ENCODE measurements around the gene PTGR3.

PTGR3 gene

DNA sequence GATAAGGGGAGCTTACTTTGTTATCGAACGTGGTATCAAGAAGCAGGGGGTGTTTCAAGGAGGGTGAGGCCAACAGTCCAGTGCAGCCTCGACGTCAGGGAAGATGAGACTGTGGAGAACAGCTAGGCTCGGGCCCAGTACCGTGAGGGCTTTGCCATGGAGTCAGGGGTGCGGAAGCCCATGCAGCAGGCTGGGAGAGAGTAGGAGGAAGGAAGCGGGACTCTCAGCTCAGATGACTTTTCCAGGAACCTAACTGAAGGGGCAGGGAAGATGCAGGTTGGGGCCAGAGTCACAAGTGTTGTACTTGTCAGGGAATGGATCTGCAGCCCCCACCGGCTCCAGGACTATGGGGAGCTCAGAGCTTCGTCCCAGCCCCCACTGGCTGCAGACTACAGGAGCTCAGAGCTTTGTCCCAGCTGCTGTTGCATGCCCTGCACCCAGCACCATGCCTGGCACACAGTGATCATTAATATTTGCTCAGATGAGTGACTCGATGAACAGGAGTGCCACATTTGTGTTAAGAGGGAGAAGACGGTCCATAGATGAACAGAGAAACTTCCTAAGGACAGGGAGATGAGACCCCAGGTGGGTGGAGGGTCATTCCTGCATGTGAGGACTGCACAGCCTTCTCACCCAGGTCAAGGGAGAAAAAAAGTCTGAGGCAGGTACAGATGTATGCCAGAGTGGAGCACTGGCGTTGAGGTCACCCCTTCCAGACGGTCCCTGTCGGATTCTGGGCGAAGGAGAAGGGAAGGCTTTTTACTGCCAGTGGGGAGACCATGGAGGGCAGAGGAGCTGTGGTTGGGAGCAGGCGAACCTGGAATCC is 36.4 kb downstream of the PTGR3 start:
- H3K9me3 ChIP-seq (ENCODE audit: low read length) = no peaks in the 10 kb centered on the region
- no peak overlapping the region for H2AFZ ChIP-seq (ENCODE audit: low read length)
- H4K20me1 ChIP-seq (ENCODE audit: insufficient read depth, low read length) = no peaks in the 10 kb centered on the region
- H3K9me2 ChIP-seq (ENCODE audit: low read depth, low read length) = no peaks in the 10 kb centered on the region
- no peaks in the 10 kb centered on the region for H3K36me3 ChIP-seq (ENCODE audit: insufficient read depth, low read length)
- H3K4me1 ChIP-seq (ENCODE audit: insufficient read depth, low read length, severe bottlenecking) = no peaks in the 10 kb centered on the region
- H3F3A ChIP-seq (ENCODE audit: insufficient read depth, low read length) = no peaks in the 10 kb centered on the region
- H3K79me2 ChIP-seq (ENCODE audit: insufficient read depth, low read length) = no peaks in the 10 kb centered on the region
- no peak overlapping the region for H3K27ac ChIP-seq (ENCODE audit: low read depth, low read length, poor library complexity, severe bottlenecking)
- TF ChIP-seq EZH2 (IDR thresholded peaks at IDR 0.05; ENCODE audit: borderline replicate concordance, low read length) (no peak), CTCF (IDR thresholded peaks at IDR 0.05; ENCODE audit: low read length) (no peak)
- no peak overlapping the region for H3K9ac ChIP-seq (ENCODE audit: low read length)
- no peak overlapping the region for H3K4me3 ChIP-seq (ENCODE audit: low read depth, low read length, poor library complexity, severe bottlenecking)
- H3K4me2 ChIP-seq (ENCODE audit: low read length) = no peak overlapping the region
- no peaks in the 10 kb centered on the region for H3K27me3 ChIP-seq (ENCODE audit: insufficient read depth, low read length)

DNA sequence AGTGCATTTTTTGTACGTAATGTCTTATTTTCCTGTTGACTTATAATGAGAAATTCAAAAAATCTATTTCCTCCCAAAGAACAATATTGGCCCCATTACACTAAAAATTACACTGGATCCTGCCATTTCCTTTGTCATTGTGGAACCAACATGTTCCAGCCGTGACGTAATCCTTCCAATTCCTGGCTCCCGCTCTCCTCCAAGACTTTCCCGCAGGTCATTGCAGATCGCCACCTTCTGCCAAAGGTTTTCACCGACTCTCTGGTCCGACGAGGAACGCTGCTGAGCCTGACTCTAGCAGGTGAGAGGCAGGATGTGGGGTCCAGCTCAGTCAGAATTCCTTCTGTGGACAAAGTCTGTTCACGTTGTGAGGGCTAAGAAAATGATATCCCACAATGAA is 38.0 kb downstream of the PTGR3 start:
- H3K36me3 ChIP-seq (ENCODE audit: insufficient read depth, low read length) = no peaks in the 10 kb centered on the region
- H3K9me2 ChIP-seq (ENCODE audit: low read depth, low read length) = no peaks in the 10 kb centered on the region
- no peaks in the 10 kb centered on the region for H3K79me2 ChIP-seq (ENCODE audit: insufficient read depth, low read length)
- H3K27me3 ChIP-seq (ENCODE audit: insufficient read depth, low read length) = no peaks in the 10 kb centered on the region
- H3K4me1 ChIP-seq (ENCODE audit: insufficient read depth, low read length, severe bottlenecking) = no peaks in the 10 kb centered on the region
- TF ChIP-seq EZH2 (IDR thresholded peaks at IDR 0.05; ENCODE audit: borderline replicate concordance, low read length) (no peak), CTCF (IDR thresholded peaks at IDR 0.05; ENCODE audit: low read length) (no peak)
- H3F3A ChIP-seq (ENCODE audit: insufficient read depth, low read length) = no peaks in the 10 kb centered on the region
- no peak overlapping the region for H3K4me3 ChIP-seq (ENCODE audit: low read depth, low read length, poor library complexity, severe bottlenecking)
- H3K27ac ChIP-seq (ENCODE audit: low read depth, low read length, poor library complexity, severe bottlenecking) = no peak overlapping the region
- no peak overlapping the region for H3K4me2 ChIP-seq (ENCODE audit: low read length)
- no peaks in the 10 kb centered on the region for H4K20me1 ChIP-seq (ENCODE audit: insufficient read depth, low read length)
- H2AFZ ChIP-seq (ENCODE audit: low read length) = no peak overlapping the region
- H3K9me3 ChIP-seq (ENCODE audit: low read length) = no peaks in the 10 kb centered on the region
- no peak overlapping the region for H3K9ac ChIP-seq (ENCODE audit: low read length)

DNA sequence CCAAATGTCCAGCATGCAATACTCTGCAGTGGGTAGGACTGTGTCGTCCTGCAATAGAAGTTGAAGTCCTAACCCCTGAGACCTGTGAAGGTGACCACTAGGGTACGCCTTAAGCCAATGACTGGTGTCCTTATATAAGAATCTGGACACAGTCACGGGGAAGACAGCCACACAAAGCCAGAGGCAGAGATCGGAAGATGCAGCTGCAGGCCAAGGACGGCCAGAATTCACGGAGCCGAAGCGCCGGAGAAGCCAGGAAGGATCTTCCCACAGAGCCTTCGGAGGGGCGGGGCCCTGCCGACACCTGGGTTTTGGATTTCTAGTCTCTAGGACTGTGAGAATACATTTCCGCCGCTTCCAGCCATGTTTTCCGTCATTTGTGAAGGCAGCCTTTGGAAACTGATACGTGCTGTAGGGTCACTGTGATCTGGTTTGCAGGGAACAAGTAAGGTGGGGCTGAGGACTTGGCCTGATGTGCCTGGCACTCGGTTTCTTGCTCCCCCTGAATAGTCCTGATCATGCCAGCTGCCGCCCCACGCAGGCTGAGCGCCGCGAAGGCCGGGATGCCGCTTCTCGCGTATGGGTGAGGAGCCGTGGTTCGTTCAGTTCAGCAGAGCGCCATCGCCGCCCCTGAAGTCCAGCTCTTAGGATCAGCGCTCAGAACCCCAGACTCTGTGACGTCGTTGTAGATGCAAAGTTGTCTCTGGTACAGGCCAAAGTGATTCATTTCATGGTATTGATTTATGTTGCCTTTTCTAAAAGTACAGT is 38.7 kb downstream of the PTGR3 start:
- no peaks in the 10 kb centered on the region for H3K79me2 ChIP-seq (ENCODE audit: insufficient read depth, low read length)
- H3K4me2 ChIP-seq (ENCODE audit: low read length) = no peak overlapping the region
- H2AFZ ChIP-seq (ENCODE audit: low read length) = no peak overlapping the region
- H3K9me2 ChIP-seq (ENCODE audit: low read depth, low read length) = no peaks in the 10 kb centered on the region
- no peak; the same call in 1 of the 2 replicates for TF ChIP-seq CTCF (IDR thresholded peaks at IDR 0.05; ENCODE audit: low read length)
- TF ChIP-seq EZH2 (IDR thresholded peaks at IDR 0.05; ENCODE audit: borderline replicate concordance, low read length) = no peak
- no peak overlapping the region for H3K4me3 ChIP-seq (ENCODE audit: low read depth, low read length, poor library complexity, severe bottlenecking)
- H3K27ac ChIP-seq (ENCODE audit: low read depth, low read length, poor library complexity, severe bottlenecking) = no peak overlapping the region
- no peak overlapping the region for H3K9ac ChIP-seq (ENCODE audit: low read length)
- no peaks in the 10 kb centered on the region for H3K4me1 ChIP-seq (ENCODE audit: insufficient read depth, low read length, severe bottlenecking)
- no peaks in the 10 kb centered on the region for H3K9me3 ChIP-seq (ENCODE audit: low read length)
- no peaks in the 10 kb centered on the region for H3F3A ChIP-seq (ENCODE audit: insufficient read depth, low read length)
- no peaks in the 10 kb centered on the region for H3K36me3 ChIP-seq (ENCODE audit: insufficient read depth, low read length)
- H4K20me1 ChIP-seq (ENCODE audit: insufficient read depth, low read length) = no peaks in the 10 kb centered on the region
- no peaks in the 10 kb centered on the region for H3K27me3 ChIP-seq (ENCODE audit: insufficient read depth, low read length)

All from OCI-LY1 (cell line).